ENCODE results near the gene MSX1. TPM values are rescaled to one million over a fixed set of nuclear protein-coding genes. Genes with fewer than 3 reads are reported as not detected.

MSX1 gene
- total RNA-seq, 1 experiment from 2014 or later = 11.4 TPM

DNA sequence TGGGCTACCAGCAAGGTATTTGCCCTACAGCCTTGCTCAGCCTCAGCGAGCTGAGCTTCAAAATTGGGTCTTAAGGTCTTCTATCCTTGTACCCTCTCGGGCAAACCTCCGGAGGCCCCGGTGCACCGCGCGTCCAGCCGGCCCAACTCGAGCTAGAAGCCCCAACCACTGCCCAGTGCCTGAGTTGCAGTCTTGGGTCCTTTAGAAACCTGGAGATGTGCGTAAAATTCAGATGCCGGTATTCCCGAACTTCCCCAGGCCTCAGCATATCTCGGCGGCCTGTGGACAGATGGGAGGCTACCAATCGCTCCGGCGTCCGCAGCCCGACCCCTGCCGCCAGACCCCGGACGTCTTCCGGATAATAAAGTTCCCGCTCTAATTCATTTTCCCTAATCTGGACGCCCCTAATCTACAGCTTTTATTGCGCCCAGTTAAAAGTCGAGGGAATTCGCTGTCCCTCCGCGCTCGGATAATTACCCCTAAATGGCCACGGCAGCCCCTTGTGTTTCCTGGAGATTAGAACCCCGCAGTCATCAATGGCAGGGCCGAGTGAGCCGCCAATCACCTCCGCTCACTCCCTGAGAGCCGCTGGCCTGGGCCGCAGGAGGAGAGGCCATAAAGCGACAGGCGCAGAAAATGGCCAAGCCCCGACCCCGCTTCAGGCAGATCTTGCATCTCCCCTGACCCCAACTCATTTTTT is 1.5 kb upstream of the MSX1 start:
- no peak for DNase-seq (ENCODE audit: low read depth)

DNA sequence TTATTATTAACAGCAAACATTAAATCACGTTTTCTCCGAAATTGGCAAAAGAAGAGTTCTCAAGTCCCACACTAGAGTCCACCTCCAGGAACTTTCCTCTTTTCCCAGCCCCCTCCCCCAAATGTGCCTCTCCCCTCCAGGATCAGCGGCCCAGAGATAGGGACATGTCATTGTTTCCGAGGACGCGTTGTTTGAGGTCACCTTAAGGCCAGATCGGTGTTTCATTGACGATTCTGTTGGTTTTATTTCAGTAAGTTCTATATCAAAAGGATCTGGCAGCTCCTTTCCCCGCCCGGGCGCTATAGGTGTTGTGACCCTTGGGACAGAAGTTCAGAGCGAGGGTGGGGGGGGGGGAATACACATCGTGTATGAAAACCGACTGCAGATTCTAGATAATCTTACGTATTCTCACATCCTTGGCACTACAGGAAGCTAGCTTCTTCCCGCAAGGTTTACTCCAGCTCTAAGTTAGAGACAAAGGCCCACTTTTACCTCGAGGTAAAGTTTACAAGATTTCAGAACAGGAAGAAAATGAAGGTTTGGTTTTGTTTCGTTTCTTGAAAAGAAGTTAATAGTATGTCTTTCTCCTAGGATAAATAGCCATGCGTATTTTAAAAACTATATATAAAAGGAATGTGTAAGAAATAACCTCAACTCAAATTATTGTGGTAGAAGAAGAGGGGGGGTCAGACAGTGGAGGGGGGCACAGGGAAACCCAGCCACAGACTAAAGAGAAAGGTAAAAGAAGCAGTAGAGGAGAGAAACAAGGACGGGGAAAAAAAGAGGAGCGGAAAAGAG is 739 bp upstream of the MSX1 start:
- no peak for DNase-seq (ENCODE audit: low read depth)

DNA sequence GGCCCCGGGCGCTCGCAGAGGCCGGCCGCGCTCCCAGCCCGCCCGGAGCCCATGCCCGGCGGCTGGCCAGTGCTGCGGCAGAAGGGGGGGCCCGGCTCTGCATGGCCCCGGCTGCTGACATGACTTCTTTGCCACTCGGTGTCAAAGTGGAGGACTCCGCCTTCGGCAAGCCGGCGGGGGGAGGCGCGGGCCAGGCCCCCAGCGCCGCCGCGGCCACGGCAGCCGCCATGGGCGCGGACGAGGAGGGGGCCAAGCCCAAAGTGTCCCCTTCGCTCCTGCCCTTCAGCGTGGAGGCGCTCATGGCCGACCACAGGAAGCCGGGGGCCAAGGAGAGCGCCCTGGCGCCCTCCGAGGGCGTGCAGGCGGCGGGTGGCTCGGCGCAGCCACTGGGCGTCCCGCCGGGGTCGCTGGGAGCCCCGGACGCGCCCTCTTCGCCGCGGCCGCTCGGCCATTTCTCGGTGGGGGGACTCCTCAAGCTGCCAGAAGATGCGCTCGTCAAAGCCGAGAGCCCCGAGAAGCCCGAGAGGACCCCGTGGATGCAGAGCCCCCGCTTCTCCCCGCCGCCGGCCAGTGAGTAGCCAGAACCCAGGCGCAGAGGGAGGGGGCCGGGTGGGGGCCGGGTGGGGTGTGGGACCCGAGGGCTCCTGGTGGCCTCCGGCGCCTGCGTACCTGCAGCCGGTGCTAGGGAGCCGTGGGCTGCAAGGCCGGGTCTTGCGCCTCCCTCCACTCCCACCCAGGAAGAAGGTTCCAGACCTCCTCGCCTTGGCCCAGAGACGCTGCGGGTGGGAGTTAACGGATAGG is 534 bp downstream of the MSX1 start:
- peak; percentile 26 for DNase-seq (ENCODE audit: low read depth)

- DNase-seq (ENCODE audit: low read depth) = peak; percentile 55
Measured at GRCh38 chr4:4860600-4861389, 1.3 kb downstream of the MSX1 start.

DNA sequence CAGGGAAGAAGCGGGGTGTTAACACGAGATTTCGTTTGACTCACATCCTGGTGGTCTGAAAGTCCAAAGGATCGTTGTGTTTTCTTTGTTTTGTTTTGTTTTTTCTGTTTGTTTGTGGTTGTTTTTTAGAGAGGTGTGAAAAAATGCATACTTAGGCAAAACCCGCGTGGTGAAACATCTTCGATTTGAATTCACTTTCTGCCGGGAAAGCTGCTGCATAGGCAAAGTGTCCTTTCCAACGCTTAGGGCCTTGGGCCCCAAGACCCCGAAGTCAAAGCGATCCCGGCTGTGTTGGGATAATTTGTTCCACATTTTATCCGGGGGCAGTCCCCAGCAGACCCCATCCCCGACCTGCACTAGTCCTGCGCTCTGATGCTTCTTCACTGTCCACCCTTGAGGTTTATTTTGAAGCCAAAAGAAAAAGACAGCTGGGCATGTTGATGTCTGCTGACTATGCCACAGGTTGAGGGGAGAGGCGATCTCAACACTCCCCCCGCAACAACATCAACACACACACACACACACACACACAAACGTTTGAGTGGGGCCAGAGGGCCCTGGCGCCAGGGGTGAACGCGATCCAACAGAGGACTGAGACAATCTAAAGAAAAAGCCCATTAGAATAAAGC is 2.0 kb downstream of the MSX1 start:
- DNase-seq (ENCODE audit: low read depth) = no peak

DNA sequence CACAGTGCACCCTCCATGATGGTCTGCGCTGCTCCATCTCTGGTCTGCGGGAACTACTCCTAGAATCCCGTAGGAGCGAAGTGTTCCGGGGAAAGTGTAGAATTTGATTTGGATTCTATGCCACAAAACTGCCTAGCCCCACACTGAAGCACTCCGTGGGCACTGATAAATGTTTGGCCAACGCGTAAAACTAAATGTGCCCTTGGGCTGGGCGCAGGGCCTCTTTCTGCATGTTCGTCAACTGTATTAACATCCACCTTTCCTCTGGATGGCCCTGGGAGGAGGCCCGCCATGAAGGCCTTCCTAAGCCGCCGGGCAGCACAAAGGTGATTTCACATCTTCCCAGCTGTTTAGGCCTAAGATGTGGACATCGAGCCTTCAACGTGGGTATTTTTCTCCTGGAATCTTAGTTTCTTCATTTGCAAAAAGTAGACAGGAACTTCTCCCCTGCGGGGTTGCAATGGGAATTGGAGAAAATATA is 2.6 kb downstream of the MSX1 start:
- no peak for DNase-seq (ENCODE audit: low read depth)

- DNase-seq (ENCODE audit: low read depth) = no peak
Measured at GRCh38 chr4:4862665-4863482, 3.4 kb downstream of the MSX1 start.

DNA sequence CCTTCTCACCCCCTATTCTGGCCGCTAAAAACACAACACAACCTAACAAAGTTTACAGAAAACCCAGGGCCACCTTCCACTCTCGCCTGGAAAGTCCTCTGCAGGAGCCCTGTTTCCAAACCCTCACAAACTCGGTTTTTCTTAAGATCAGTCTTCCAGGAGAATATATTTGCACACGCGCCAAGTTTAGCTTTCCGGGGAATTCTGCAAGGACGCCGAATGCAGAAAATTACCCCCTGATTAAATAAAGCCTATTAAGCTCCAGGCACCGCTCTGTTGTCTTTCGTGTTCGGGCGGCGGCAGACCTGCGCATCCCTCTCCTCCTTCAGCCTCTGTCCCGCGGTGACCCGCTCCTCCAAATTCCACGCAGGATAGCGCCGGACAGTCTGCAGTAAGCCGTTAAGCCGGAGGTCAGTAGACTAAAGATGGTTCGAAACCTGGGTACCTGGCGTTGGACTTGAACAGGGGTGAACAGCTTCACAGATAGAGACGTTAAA is 5.0 kb downstream of the MSX1 start:
- DNase-seq (ENCODE audit: low read depth) = no peak

DNA sequence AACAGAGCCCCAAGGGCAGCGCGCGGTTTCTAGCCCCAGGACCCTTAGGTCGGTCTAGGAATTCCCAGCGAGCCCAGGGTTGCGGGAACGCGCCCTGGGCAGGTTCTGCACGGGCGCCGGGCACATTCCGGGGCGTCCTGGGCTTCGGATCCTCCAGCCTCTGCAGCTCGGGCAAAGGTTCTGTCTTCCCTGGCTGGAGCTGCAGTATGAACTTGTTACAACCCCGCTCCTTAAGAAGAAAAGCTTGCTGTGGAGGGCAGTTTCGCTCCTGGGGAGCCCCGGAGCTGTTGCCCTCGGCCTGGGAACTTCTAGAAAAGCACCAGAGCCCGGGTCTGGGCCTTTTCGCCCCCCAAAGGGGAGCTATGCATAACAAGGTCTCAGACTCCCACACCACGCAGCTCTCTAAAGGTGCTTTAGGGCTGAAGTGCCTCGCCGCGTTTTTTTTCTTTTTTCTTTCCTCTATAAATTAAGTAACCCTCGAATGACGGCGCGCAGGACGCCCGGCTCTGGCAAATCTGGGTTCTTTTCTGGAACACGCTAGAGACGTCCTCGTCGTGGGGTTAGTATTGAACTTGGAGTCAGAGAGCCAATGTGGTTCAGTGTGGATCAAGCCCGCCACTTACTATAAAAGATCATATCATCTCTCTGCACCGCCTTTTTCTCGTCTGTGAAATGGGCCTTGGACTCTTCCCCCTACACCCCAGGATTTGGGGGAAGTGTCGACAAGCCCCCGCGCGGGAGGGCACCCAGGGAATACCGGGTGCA is 5.7 kb downstream of the MSX1 start:
- DNase-seq (ENCODE audit: low read depth) = no peak

GRCh38 chr4:4865705-4866123 is 6.2 kb downstream of the MSX1 start:
- no peak for DNase-seq (ENCODE audit: low read depth)

GRCh38 chr4:4866124-4866865 is 6.8 kb downstream of the MSX1 start:
- DNase-seq (ENCODE audit: low read depth) = peak; percentile 57

DNA sequence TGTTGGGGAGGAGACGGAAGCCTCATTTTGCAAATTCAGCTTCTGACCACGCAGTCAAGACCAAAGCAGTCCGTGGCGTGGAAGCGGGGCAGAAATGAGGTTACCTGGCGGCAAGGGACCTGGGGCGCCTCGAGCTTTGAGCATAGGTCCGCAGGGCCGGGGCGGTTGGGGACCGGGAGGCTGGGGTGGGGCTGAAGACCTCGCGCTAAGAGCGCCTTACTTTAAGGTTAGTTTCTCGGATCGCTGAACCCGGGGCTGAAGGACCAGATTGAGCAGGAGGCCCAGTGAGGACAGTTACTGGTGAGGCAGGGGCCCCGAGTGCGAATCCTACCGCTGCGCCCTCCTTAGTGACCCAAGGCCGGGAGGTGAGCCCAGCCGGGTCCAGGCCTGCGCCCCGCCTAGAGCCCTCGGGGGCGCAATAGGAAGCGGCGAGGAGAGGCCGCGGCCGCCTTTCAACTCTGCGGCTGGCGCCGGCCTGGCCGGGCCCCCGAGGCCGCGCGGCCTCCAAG is 7.5 kb downstream of the MSX1 start:
- no peak for DNase-seq (ENCODE audit: low read depth)

- DNase-seq (ENCODE audit: low read depth) = no peak
Measured at GRCh38 chr4:4867375-4868039, 8.0 kb downstream of the MSX1 start.

DNA sequence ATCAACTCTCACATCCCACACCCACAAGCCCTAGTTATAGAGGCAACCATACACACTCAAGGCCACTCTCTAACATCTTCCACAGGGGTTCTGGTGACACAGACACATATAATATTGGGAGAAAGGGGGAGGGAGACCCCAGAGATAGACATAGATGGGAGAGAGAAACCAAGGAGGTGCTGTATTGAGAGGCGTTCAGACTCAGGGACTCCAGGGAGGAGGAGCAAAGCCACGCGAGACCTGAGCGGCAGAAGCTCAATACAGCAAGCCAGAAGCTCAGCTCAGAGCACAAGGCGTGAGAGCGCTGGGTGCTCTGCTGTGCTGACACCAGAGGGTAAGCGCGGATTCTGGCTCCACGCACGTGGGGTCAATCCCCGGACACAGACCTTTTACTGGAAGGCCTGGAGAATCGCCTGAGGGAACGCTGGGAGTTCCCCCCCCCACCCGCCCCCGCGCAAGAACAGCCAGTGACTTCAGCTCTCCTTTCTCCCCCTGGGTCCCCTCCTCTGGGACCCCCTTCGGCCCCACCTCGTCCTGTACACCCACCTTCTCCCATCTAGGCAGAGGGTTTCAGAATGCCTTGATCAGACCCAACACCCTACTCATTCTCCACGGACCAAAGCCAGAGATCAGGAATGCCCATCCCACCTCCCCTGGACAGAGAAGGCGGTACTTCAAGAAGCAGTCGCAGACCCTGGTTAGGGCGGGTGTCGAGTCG is 8.7 kb downstream of the MSX1 start:
- peak; percentile 22 for DNase-seq (ENCODE audit: low read depth)

- DNase-seq (ENCODE audit: low read depth) = no peak
Measured at GRCh38 chr4:4868758-4869723, 9.6 kb downstream of the MSX1 start.

Measured in M059J (cell line).